ENCODE results near the gene STAG3.

GRCh38 chr7:100198266-100198665 is 20.5 kb downstream of the STAG3 start:
- TF ChIP-seq, protein P1, sequence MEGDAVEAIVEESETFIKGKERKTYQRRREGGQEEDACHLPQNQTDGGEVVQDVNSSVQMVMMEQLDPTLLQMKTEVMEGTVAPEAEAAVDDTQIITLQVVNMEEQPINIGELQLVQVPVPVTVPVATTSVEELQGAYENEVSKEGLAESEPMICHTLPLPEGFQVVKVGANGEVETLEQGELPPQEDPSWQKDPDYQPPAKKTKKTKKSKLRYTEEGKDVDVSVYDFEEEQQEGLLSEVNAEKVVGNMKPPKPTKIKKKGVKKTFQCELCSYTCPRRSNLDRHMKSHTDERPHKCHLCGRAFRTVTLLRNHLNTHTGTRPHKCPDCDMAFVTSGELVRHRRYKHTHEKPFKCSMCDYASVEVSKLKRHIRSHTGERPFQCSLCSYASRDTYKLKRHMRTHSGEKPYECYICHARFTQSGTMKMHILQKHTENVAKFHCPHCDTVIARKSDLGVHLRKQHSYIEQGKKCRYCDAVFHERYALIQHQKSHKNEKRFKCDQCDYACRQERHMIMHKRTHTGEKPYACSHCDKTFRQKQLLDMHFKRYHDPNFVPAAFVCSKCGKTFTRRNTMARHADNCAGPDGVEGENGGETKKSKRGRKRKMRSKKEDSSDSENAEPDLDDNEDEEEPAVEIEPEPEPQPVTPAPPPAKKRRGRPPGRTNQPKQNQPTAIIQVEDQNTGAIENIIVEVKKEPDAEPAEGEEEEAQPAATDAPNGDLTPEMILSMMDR (IDR thresholded peaks at IDR 0.05 in 4 of 5, conservative IDR thresholded peaks at IDR 0.05 in 1 of 5), result no peak
- TF ChIP-seq POLR2A (IDR thresholded peaks at IDR 0.05), result no peak

Data from gastrocnemius medialis (tissue), 4 donors.